H1 (cell line): ENCODE data around the gene ATXN1L. TPM values are rescaled to one million over a fixed set of nuclear protein-coding genes. Genes with fewer than 3 reads are reported as not detected.

ENCODE experiments used
- CTCF ChIA-PET: fragments of 300-600 bp; sonication (Branson Sonifier 250); formaldehyde crosslinking; loops from one replicate; lab custom pipeline; 2021; ENCODE audit not compliant: partially characterized antibody; lab: Charles Lee
- POLR2A ChIA-PET: fragments of 300-600 bp; sonication (Branson Sonifier 250); formaldehyde crosslinking; loops from one replicate; lab custom pipeline; 2021; ENCODE audit warnings: inconsistent platforms; ENCODE audit not compliant: partially characterized antibody; lab: Charles Lee
- DNase-seq, 2 experiments: peaks; one replicate each; pipeline versions ENCODE4 v3.0.0 to v3.0.0-alpha.2; 2010 to 2022; ENCODE audit warnings: low spot score in 2 of 2, low read depth in 1 of 2, mixed read lengths in 1 of 2
- FAIRE-seq: peaks from 2 replicates; lab custom pipeline; 2011; peaks lifted over from hg19 to GRCh38; lab: Jason Lieb, UNC
- H2AFZ ChIP-seq: 2 replicates; pipeline ENCODE4 v1.8.1; 2012; ENCODE audit warnings: low read length, inconsistent platforms
- H2AK5ac ChIP-seq: 2 replicates; pipeline ENCODE4 v1.6.1; 2013; ENCODE audit warnings: low read depth, low read length
- H2BK120ac ChIP-seq: replicated peaks from 2 replicates; pipeline ENCODE3; 2013; ENCODE audit warnings: low read depth, low read length, inconsistent platforms
- H2BK12ac ChIP-seq: 2 replicates; pipeline ENCODE4 v1.6.1; 2013; ENCODE audit warnings: low read depth, low read length
- H2BK15ac ChIP-seq: 2 replicates; pipeline ENCODE4 v1.6.1; 2013; ENCODE audit warnings: low read length
- H2BK20ac ChIP-seq: 2 replicates; pipeline ENCODE4 v1.6.1; 2013; ENCODE audit warnings: low read length
- H2BK5ac ChIP-seq: 2 replicates; pipeline ENCODE4 v1.6.1; 2013; ENCODE audit warnings: low read depth, low read length
- H3K14ac ChIP-seq: 2 replicates; pipeline ENCODE4 v1.6.1; 2013; ENCODE audit warnings: inconsistent platforms; ENCODE audit not compliant: insufficient read length
- H3K18ac ChIP-seq: 2 replicates; pipeline ENCODE4 v1.6.1; 2013; ENCODE audit warnings: low read length; ENCODE audit errors: extremely low read depth
- H3K23ac ChIP-seq: 2 replicates; pipeline ENCODE4 v1.6.1; 2013; ENCODE audit warnings: inconsistent platforms; ENCODE audit not compliant: insufficient read length
- H3K23me2 ChIP-seq: 2 replicates; pipeline ENCODE4 v1.6.1; 2013; ENCODE audit warnings: low read depth, low read length
- H3K27ac ChIP-seq: 2 replicates; pipeline ENCODE4 v1.6.1; 2011; ENCODE audit warnings: low read depth, low read length, inconsistent platforms
- H3K27me3 ChIP-seq, 4 experiments: replicated peaks in 1 of 4; 1 replicate in 1 of 4; 2 replicates in 3 of 4; pipeline versions ENCODE4 v1.6.1 to v1.8.1; 2011 to 2013; ENCODE audit warnings: low read length in 3 of 4, mild to moderate bottlenecking in 3 of 4, inconsistent platforms in 2 of 4, mixed read lengths in 2 of 4, moderate library complexity in 1 of 4; ENCODE audit not compliant: control insufficient read depth in 3 of 4, insufficient read depth in 3 of 4; ENCODE audit errors: extremely low read depth in 1 of 4
- H3K36me3 ChIP-seq, 4 experiments: 2 replicates each; pipeline versions ENCODE4 v1.6.1 to v1.8.1; 2011 to 2013; ENCODE audit warnings: mild to moderate bottlenecking in 4 of 4, low read length in 3 of 4, moderate library complexity in 2 of 4, control low read depth in 1 of 4, inconsistent platforms in 1 of 4; ENCODE audit not compliant: insufficient read depth in 4 of 4, control insufficient read depth in 2 of 4
- H3K4ac ChIP-seq: replicated peaks from 2 replicates; pipeline ENCODE3; 2013; ENCODE audit warnings: low read length, low read depth, mixed read lengths, inconsistent platforms; ENCODE audit not compliant: insufficient read length
- H3K4me1 ChIP-seq, 4 experiments: replicated peaks in 1 of 4; 1 replicate in 1 of 4; 2 replicates in 3 of 4; pipeline versions ENCODE4 v1.6.1 to v1.8.1; 2011 to 2013; ENCODE audit warnings: low read length in 3 of 4, inconsistent platforms in 2 of 4, mixed read lengths in 1 of 4; ENCODE audit not compliant: insufficient read depth in 4 of 4, control insufficient read depth in 3 of 4
- H3K4me2 ChIP-seq, 2 experiments: 2 replicates each; pipeline versions ENCODE4 v1.6.1 to v1.8.1; 2011 to 2013; ENCODE audit warnings: low read depth in 2 of 2, low read length in 2 of 2, control low read depth in 1 of 2, inconsistent platforms in 1 of 2, mild to moderate bottlenecking in 1 of 2; ENCODE audit not compliant: insufficient read depth in 1 of 2
- H3K4me3 ChIP-seq, 4 experiments: fragments of 200-600, 300-600 bp in 1 of 4; sonication (generic), shearing (Covaris generic), sonication (Bioruptor Twin) in 1 of 4; 2 replicates each; pipeline versions ENCODE4 v1.5.1 to v1.8.1; 2011 to 2016; ENCODE audit warnings: low read length in 4 of 4, low read depth in 3 of 4, control low read depth in 2 of 4, inconsistent platforms in 2 of 4, mild to moderate bottlenecking in 2 of 4, mixed read lengths in 1 of 4, moderate library complexity in 1 of 4; ENCODE audit not compliant: insufficient read depth in 2 of 4; ENCODE audit errors: extremely low read depth in 1 of 4
- H3K56ac ChIP-seq: replicated peaks from 2 replicates; pipeline ENCODE3; 2013; ENCODE audit warnings: low read depth, mild to moderate bottlenecking, mixed read lengths, low read length, inconsistent platforms; ENCODE audit not compliant: insufficient read length
- H3K79me1 ChIP-seq: 2 replicates; pipeline ENCODE4 v1.6.1; 2013; ENCODE audit warnings: low read depth, low read length, control low read depth
- H3K79me2 ChIP-seq, 2 experiments: 2 replicates each; pipeline versions ENCODE4 v1.6.1 to v1.8.1; 2012 to 2013; ENCODE audit warnings: low read length in 2 of 2, mild to moderate bottlenecking in 2 of 2, inconsistent platforms in 1 of 2; ENCODE audit not compliant: insufficient read depth in 2 of 2, control insufficient read depth in 1 of 2
- H3K9ac ChIP-seq, 4 experiments: replicated peaks in 1 of 4; 1 replicate in 1 of 4; 2 replicates in 3 of 4; pipeline versions ENCODE4 v1.6.1 to v1.8.1; 2011 to 2013; ENCODE audit warnings: low read depth in 3 of 4, low read length in 3 of 4, control low read depth in 2 of 4, mild to moderate bottlenecking in 2 of 4, moderate library complexity in 2 of 4, inconsistent platforms in 1 of 4; ENCODE audit errors: extremely low read depth in 1 of 4
- H3K9me3 ChIP-seq, 2 experiments: 2 replicates each; pipeline versions ENCODE4 v1.6.1 to v1.8.1; 2012 to 2013; ENCODE audit warnings: mild to moderate bottlenecking in 2 of 2, moderate library complexity in 2 of 2, control low read depth in 1 of 2, inconsistent platforms in 1 of 2, low read depth in 1 of 2, low read length in 1 of 2, mixed read lengths in 1 of 2; ENCODE audit not compliant: insufficient read depth in 2 of 2
- H4K20me1 ChIP-seq, 2 experiments: replicated peaks in 1 of 2; 2 replicates each; pipeline versions ENCODE3 to v1.8.1; 2011 to 2013; ENCODE audit warnings: inconsistent platforms in 2 of 2, low read length in 2 of 2, mild to moderate bottlenecking in 1 of 2; ENCODE audit not compliant: insufficient read depth in 2 of 2, control insufficient read depth in 1 of 2
- H4K5ac ChIP-seq: 2 replicates; pipeline ENCODE4 v1.6.1; 2013; ENCODE audit warnings: low read length, low read depth, mixed read lengths, inconsistent platforms; ENCODE audit not compliant: insufficient read length
- H4K8ac ChIP-seq: 2 replicates; pipeline ENCODE4 v1.8.0; 2013; ENCODE audit warnings: mild to moderate bottlenecking, moderate library complexity, low read length, inconsistent platforms; ENCODE audit not compliant: insufficient read depth; ENCODE audit errors: extremely low read depth
- H4K91ac ChIP-seq: replicated peaks from 2 replicates; pipeline ENCODE3; 2013; ENCODE audit warnings: low read length, mixed read lengths, inconsistent platforms; ENCODE audit not compliant: insufficient read length
- E2F6 ChIP-seq: IDR thresholded peaks from 2 replicates; pipeline ENCODE4 v1.6.1; 2012; ENCODE audit warnings: inconsistent platforms
- KDM5A ChIP-seq: fragments of 200-600 bp; IDR thresholded peaks from 2 replicates; pipeline ENCODE4 v1.7.1; 2012; ENCODE audit warnings: mild to moderate bottlenecking, low read length, inconsistent platforms, mixed read lengths
- RBBP5 ChIP-seq: IDR thresholded peaks from 2 replicates; pipeline ENCODE4 v1.7.1; 2012; ENCODE audit warnings: low read depth, mild to moderate bottlenecking, inconsistent platforms, low read length, moderate library complexity, borderline replicate concordance
- SP2 ChIP-seq: IDR thresholded peaks from 2 replicates; pipeline ENCODE4 v1.6.1; 2012; ENCODE audit warnings: mild to moderate bottlenecking, low read length, inconsistent platforms
- TAF1 ChIP-seq: IDR thresholded peaks from 2 replicates; pipeline ENCODE4 v1.6.1; 2011; ENCODE audit warnings: mild to moderate bottlenecking, low read depth, low read length
- WGBS, 2 experiments: shearing (Covaris generic) in 1 of 2; methylation state at CpG; one replicate each; pipeline versions ENCODE4 v1.1.6 to v1.1.7; 2013 to 2015; ENCODE audit warnings: low lambda C conversion rate in 2 of 2, mixed read lengths in 2 of 2, inconsistent platforms in 1 of 2, low coverage in 1 of 2, missing lambda C conversion rate in 1 of 2; ENCODE audit not compliant: insufficient replicate concordance in 2 of 2, insufficient coverage in 1 of 2, insufficient read length in 1 of 2; ENCODE audit errors: extremely low coverage in 1 of 2, missing lambda C conversion rate in 1 of 2; 5-methylcytosine and 5-hydroxymethylcytosine counted together
- polyA plus RNA-seq, 7 experiments: library from polyadenylated mRNA; depleted of rRNA in 3 of 7; stranded (reverse) in 5 of 7; unstranded in 2 of 7; fragments of >200 nt in 5 of 7; fragments of 200-250 nt in 2 of 7; gene quantifications; 1 replicate in 5 of 7; 2 replicates in 1 of 7; 4 replicates in 1 of 7; pipeline versions ENCODE4 v1.2.1 to v1.2.3, GENCODE V29; 2011 to 2013; ENCODE audit warnings: missing spikeins in 2 of 7, mixed read lengths in 2 of 7
- total RNA-seq: library from RNA; stranded (reverse); fragmentation: NEBNext Ultra II Directional; extraction: Animal tissue kit (Norgen Biotek cat#: 25700); gene quantifications from 2 replicates; pipeline ENCODE4 v1.2.1, GENCODE V29; 2021

The ATXN1L gene
- total and polyA plus RNA-seq, 2 of the 8 experiments (the other 6 are each of a cell fraction or from before 2014, with no cell fraction given), result 12.1 to 23.8 TPM

GRCh38 chr16:71893888-71894228, 48.1 kb downstream of the ATXN1L start:
- Histone ChIP-seq H2AK5ac (no peak overlapping the region), H3K18ac (no peak overlapping the region), H3K27ac (no peak overlapping the region), H3K14ac (no peak overlapping the region), H3K4me3 (peak overlapping the region; percentile 90 to 95 (median 94); a peak in 7 of 8 replicates), H3K9ac (peak overlapping the region in 1 of 4 experiments; percentile 84; a peak in 2 of 7 replicates), H3K36me3 (peaks cover 0 to 6% (median 0%) of the 10 kb centered on the region in 4 experiments; a peak in 1 of 8 replicates), H2BK15ac (no peak overlapping the region), H2AFZ (no peak overlapping the region), H4K5ac (no peak overlapping the region), H3K4me1 (peaks cover 0 to 4% (median 0%) of the 10 kb centered on the region in 4 experiments; a peak in 1 of 7 replicates), H2BK5ac (peak overlapping the region; percentile 99; the same call in 1 of the 2 replicates), H3K9me3 (no peaks in the 10 kb centered on the region), H3K23me2 (peaks cover 10% of the 10 kb centered on the region; the same call in 1 of the 2 replicates), H2BK12ac (no peak overlapping the region), H4K20me1 (peaks cover 0 to 2% of the 10 kb centered on the region in 2 experiments), H2BK20ac (no peak overlapping the region), H3K56ac (no peak overlapping the region), H3K4ac (peak overlapping the region; percentile 23), H3K23ac (no peak overlapping the region), H3K27me3 (no peaks in the 10 kb centered on the region), H3K79me2 (peaks cover 26 to 36% of the 10 kb centered on the region in 2 experiments), H4K8ac (no peak overlapping the region; the same call in 1 of the 2 replicates), H3K4me2 (peak overlapping the region; percentile 73 to 87), H4K91ac (no peak overlapping the region), H3K79me1 (no peaks in the 10 kb centered on the region), H2BK120ac (peak overlapping the region; percentile 64)
- CTCF ChIA-PET, result interaction anchor here (0.6 to 4.4 kb wide), 4 partner anchors 11 to 25 kb away, joined by 3 to 25 read pairs (median 3); partner anchors contain the start of gene ZNF821
- WGBS, 2 experiments, result 65% methylated on average over 7 of the region's 7 CpGs; no CpG with 5 or more reads in 1 of the 2 experiments
- FAIRE-seq (no peak), DNase-seq (no peak)
- POLR2A ChIA-PET, result interaction anchor here (1.0 to 5.8 kb wide), 7 partner anchors 9 to 199 kb away, joined by 3 to 70 read pairs (median 7); partner anchors contain the start of genes AP1G1, DHX38, TXNL4B and ZNF821
- no peak for TF ChIP-seq E2F6
- TF ChIP-seq TAF1, result no peak
- TF ChIP-seq KDM5A, result no peak
- TF ChIP-seq SP2, result no peak
- TF ChIP-seq RBBP5, result no peak
